GM21381 (cell line): ENCODE measurements around the gene PTGER2.

Experiments
- ATAC-seq: cut with Tn5 transposase; IDR thresholded peaks from one replicate; pipeline ENCODE4 v1.9.1; 2021; ENCODE audit warnings: mild to moderate bottlenecking, moderate library complexity; ENCODE audit not compliant: unreplicated experiment

The PTGER2 gene

GRCh38 chr14:52366796-52367315 lies 52.7 kb downstream of the PTGER2 start:
- no peak for ATAC-seq

GRCh38 chr14:52369305-52369801 lies 55.2 kb downstream of the PTGER2 start:
- no peak for ATAC-seq

DNA sequence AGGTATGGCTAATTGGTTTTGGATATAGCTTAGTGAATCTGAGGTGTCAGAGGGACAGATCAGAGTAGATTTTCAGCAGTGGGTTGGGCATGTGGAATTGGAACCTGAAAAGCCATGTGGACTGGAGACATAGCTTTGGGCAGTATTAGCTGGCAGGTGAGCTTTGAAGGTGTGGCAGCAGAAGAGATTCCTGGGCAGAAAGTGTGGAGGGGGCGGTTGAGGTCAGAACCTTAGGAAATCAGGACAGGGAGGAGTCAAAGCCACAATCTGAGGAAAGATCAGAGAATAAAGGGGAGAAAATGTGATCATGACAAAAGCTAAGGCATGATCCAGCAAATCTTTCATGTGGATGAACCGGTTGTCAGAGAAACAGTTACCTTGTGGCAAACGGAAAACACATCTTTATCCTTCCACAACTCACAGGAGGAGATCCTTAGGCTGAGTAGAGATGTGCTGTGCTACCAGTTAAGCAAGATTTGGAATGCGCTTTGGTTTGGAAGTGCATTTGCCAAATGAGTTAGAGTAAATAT lies 56.4 kb downstream of the PTGER2 start:
- no peak for ATAC-seq

DNA sequence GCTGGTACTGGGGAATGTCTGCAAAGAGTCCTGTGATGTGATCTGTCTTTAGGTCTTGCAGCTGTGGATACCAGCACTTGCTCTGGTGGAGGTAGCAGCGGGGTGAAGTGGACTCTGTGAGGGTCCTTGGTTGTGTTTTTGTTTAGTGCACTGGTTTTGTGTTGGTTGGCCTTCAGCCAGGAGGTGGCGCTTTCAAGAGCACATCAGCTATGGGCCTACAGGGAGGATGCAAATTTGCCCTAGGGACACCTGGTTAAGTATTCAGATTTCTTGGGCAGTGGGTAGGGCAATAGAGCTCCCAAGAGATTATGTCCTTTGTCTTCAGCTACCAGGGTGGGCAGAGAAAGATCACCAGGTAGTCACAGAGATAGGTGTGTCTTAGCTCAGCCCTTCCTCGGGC lies 63.8 kb downstream of the PTGER2 start:
- no peak for ATAC-seq
